Omental fat pad (tissue), 4 donors: ENCODE results near the gene PMEPA1. TPM values are rescaled to one million over a fixed set of nuclear protein-coding genes. Genes with fewer than 3 reads are reported as not detected.

Source experiments
- ATAC-seq: fragments of 150-250 bp; one replicate; pipeline ENCODE4 v1.9.1; 2016; ENCODE audit warnings: mild to moderate bottlenecking, moderate library complexity; ENCODE audit not compliant: low FRiP score
- DNase-seq: peaks from one replicate; pipeline ENCODE4 v3.0.0-alpha.2; 2019; ENCODE audit warnings: low spot score
- total RNA-seq, 4 donors: library from RNA; depleted of rRNA; stranded (reverse); fragments of >200 nt; gene quantifications; one replicate each; pipeline ENCODE4 v1.1.0, GENCODE V29; 2016
- TF ChIP-seq, protein P1 (sequence below), 3 donors: fragments of 450-650 bp; IDR thresholded peaks; one replicate each; pipeline ENCODE4 v1.5.1; 2016 to 2017; ENCODE audit warnings: antibody characterized with exemption in 3 of 3, mild to moderate bottlenecking in 3 of 3, moderate library complexity in 2 of 3

Gene PMEPA1
- total RNA-seq, 4 donors from 2014 or later = 10.4 to 42.7 (median 18.9) TPM

DNA sequence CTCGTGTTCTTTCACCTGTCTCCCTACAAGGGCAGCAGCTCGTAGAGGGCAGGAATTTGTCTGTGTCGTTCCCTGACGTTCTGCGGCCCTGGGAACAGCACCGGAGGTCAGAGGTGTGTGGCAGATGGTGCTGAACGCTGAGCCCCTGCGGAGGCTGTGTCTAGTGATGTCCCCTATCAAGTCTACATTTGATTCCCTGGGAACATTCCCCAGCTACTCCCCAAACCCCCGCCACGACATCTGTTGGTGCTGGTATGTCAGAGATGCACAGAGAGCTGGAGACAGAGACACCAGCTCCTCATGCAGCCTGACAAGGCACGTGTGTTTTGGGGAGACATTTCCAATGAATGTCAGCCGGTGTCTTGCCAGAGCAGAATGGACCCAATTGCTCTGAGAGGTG lies 7.7 kb downstream of the PMEPA1 start:
- ATAC-seq = no peak
- DNase-seq = no peak
- TF ChIP-seq, protein P1, sequence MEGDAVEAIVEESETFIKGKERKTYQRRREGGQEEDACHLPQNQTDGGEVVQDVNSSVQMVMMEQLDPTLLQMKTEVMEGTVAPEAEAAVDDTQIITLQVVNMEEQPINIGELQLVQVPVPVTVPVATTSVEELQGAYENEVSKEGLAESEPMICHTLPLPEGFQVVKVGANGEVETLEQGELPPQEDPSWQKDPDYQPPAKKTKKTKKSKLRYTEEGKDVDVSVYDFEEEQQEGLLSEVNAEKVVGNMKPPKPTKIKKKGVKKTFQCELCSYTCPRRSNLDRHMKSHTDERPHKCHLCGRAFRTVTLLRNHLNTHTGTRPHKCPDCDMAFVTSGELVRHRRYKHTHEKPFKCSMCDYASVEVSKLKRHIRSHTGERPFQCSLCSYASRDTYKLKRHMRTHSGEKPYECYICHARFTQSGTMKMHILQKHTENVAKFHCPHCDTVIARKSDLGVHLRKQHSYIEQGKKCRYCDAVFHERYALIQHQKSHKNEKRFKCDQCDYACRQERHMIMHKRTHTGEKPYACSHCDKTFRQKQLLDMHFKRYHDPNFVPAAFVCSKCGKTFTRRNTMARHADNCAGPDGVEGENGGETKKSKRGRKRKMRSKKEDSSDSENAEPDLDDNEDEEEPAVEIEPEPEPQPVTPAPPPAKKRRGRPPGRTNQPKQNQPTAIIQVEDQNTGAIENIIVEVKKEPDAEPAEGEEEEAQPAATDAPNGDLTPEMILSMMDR (IDR thresholded peaks at IDR 0.05) = no peak

DNA sequence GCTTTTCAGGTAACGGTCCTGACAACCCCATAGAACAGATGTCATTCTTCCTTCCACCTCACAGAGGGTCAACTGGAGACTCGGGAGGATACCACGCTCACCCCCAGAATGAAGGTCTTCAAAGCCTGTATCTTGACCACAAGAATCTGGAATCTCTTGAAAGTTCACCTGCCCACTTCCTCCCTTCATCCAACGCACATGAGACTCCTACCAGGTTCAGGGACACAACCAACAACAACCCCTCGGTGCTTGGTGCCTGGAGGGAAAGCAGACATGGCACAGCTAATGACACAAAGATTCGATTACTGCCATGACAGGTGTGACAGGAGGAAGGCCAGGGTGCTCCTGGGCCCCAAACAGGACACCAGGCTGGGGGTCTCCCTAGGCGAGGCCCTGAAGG lies 8.2 kb downstream of the PMEPA1 start:
- ATAC-seq = no peak
- DNase-seq = no peak
- TF ChIP-seq, protein P1 (IDR thresholded peaks at IDR 0.05) = no peak

DNA sequence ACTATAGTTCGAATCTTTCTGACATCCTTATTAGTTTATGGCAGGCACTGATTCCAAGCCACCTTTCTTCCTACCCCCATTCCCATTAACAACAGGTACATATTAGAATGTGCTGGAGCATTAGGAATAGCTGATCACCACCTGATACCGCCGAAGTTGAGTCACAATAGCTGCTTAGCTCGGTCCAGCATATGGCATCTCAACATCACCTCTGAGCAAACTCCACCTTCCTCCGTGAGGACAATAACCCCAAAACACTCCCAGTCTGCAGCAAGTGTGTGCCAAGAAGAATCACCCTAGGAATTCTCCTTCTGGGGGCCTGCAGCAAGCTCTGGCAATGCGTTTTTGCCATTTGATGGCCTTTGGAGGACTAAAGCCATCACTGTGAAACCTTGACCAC lies 8.7 kb downstream of the PMEPA1 start:
- ATAC-seq (no peak), DNase-seq (no peak)
- TF ChIP-seq, protein P1 (IDR thresholded peaks at IDR 0.05) = no peak

DNA sequence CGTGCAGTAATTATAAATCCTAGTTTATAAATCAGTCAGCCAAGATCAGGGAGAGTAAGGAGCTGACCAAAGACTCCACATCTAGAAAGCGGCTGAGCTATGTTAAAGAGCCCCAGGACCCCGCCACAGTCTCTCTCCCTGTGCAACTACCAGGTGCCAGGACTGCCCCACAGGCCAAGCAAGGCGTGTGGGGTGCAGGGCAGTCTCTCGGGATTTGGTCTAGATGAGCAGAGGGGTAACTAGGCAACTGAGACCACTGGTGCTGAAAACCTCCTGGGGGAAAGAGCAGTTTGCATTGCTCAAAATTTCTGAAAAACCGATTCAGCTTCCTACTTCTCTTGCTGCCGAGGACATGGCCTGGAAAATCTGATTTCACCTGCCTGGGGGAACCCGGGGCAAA lies 10.4 kb downstream of the PMEPA1 start:
- no peak for ATAC-seq
- TF ChIP-seq, protein P1 (IDR thresholded peaks at IDR 0.05) = no peak
- no peak for DNase-seq

DNA sequence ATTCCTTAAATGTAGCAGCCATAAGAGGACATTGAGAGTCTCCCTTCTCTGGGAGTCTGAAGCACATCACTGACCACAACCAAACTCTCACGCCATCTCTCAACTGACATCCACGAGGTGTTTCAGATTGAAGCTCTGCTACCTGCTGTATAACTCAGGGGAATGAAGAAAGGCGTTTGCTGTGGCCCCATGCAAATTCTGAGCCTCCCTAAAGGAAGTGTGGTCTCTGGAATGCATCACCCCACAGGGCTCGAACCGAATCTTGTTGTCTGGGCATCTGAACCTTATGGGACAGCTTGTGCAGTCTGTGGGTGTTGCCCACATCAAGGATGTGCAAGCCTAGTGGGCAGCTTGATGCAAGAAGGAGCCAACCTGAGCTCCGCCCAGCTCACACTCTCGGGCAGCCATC lies 10.9 kb downstream of the PMEPA1 start:
- DNase-seq (no peak), ATAC-seq (no peak)
- TF ChIP-seq, protein P1 (IDR thresholded peaks at IDR 0.05) = no peak

DNA sequence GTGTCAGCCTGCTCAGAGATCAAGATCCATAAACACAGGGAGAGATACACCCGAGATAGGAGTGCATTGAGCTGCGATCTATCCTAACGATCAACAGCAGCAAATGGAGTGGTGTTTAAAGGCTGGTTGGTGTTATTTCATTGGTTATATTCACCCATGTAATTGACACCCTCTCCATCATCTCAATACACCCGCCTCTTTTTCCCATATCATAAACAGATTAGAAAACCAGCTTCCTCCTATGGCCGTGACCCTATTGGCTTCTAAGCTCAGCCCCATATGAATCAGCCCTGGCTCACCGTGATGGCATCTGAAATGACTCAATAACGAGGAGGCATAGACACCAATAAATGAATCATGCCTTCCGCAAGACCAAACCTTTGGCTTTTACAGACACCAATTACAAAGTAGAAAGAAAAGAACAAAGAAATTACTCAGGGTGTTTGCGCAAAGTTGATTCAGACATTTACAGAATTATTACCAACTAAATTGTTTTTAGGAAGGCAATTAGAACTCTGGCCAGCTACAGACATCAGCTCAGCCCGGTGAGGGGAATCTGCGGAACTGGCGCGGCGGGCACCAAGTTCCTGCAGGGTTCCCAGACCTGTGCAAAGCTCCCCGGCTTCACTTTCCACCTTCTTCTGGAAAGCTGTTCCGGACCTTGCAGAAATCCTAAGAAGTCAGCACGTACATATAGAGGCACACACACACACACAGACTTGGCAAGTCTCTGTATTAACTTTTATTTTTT lies 11.5 kb downstream of the PMEPA1 start:
- DNase-seq = no peak
- TF ChIP-seq, protein P1 (IDR thresholded peaks at IDR 0.05) = no peak
- ATAC-seq = peak; percentile 84

DNA sequence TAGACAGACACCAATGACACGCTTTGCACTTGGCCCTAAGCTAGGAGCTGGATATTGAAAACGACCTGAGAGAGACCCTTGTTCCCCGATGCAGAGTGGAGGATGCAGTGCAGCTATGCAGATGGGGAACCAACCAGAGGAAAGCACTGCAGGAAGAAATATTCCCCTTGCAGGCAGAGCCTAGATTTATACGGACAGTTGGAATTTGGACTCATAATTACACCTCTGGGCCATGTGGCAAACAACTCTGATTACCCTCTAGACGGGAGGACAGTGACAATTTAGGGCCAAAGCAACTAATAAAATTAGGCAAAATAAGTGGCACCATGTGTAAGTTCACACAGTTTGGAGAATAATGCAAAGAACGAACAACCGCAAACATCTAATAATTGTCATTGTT lies 12.3 kb downstream of the PMEPA1 start:
- DNase-seq (no peak), ATAC-seq (no peak)
- TF ChIP-seq, protein P1 (IDR thresholded peaks at IDR 0.05) = no peak
